Neural cell (in vitro differentiated cells): ENCODE measurements around the gene MT1M.

ENCODE experiments used
- CTCF ChIP-seq: fragments of 450-650 bp; IDR thresholded peaks from 2 replicates; pipeline ENCODE4 v1.5.1; 2014; ENCODE audit warnings: antibody characterized with exemption, mild to moderate bottlenecking, moderate library complexity; ENCODE audit not compliant: poor library complexity, severe bottlenecking
- EP300 ChIP-seq: fragments of 450-650 bp; conservative IDR thresholded peaks from 2 replicates; pipeline ENCODE4 v1.6.1; 2014; ENCODE audit warnings: antibody characterized with exemption, mild to moderate bottlenecking, moderate library complexity; ENCODE audit not compliant: poor library complexity, severe bottlenecking
- EZH2 ChIP-seq: fragments of 200-600, 300-800 bp; shearing (Covaris generic), sonication (generic); IDR thresholded peaks from 2 replicates; pipeline ENCODE4 v1.6.1; 2014; ENCODE audit warnings: antibody characterized with exemption, low read length, borderline replicate concordance, mild to moderate bottlenecking; ENCODE audit not compliant: insufficient read depth, poor library complexity, severe bottlenecking
- MXI1 ChIP-seq: fragments of 450-650 bp; conservative IDR thresholded peaks from 2 replicates; pipeline ENCODE4 v1.6.1; 2014; ENCODE audit warnings: antibody characterized with exemption, mild to moderate bottlenecking; ENCODE audit not compliant: poor library complexity, severe bottlenecking
- POLR2AphosphoS5 ChIP-seq: IDR thresholded peaks from 2 replicates; pipeline ENCODE4 v1.6.1; 2012
- RAD21 ChIP-seq: fragments of 450-650 bp; conservative IDR thresholded peaks from 2 replicates; pipeline ENCODE4 v1.6.1; 2014; ENCODE audit warnings: antibody characterized with exemption, mild to moderate bottlenecking, moderate library complexity
- SMC3 ChIP-seq: fragments of 450-650 bp; conservative IDR thresholded peaks from 2 replicates; pipeline ENCODE4 v1.6.1; 2014; ENCODE audit warnings: antibody characterized with exemption, mild to moderate bottlenecking, moderate library complexity; ENCODE audit not compliant: poor library complexity
- TAF1 ChIP-seq: IDR thresholded peaks from 2 replicates; pipeline ENCODE4 v1.6.1; 2012; ENCODE audit warnings: low read depth
- TF ChIP-seq, protein P1 (sequence below): IDR thresholded peaks from 2 replicates; pipeline ENCODE4 v1.6.1; 2012; ENCODE audit warnings: borderline replicate concordance

DNA sequence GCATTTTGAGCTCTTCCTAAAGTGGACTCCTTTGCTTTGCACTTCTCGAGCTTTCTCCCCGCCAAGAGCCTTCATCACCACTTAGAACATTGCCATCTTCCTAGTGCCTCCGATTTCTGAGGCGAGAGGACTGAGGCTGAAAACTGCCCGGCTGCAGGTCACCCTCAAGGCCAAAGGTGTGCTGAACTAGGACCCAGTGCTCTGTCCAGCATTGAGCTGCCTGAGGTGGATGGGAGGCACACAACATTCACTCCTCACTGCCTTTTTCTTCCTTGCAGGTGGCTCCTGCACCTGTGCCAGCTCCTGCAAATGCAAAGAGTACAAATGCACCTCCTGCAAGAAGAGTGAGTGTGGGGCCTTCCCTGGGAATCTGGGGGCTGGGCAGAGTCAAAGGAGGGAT, 11.4 kb downstream of the MT1M start:
- no peak for TF ChIP-seq EZH2
- TF ChIP-seq POLR2AphosphoS5 = no peak
- no peak for TF ChIP-seq CTCF
- TF ChIP-seq, protein P1, sequence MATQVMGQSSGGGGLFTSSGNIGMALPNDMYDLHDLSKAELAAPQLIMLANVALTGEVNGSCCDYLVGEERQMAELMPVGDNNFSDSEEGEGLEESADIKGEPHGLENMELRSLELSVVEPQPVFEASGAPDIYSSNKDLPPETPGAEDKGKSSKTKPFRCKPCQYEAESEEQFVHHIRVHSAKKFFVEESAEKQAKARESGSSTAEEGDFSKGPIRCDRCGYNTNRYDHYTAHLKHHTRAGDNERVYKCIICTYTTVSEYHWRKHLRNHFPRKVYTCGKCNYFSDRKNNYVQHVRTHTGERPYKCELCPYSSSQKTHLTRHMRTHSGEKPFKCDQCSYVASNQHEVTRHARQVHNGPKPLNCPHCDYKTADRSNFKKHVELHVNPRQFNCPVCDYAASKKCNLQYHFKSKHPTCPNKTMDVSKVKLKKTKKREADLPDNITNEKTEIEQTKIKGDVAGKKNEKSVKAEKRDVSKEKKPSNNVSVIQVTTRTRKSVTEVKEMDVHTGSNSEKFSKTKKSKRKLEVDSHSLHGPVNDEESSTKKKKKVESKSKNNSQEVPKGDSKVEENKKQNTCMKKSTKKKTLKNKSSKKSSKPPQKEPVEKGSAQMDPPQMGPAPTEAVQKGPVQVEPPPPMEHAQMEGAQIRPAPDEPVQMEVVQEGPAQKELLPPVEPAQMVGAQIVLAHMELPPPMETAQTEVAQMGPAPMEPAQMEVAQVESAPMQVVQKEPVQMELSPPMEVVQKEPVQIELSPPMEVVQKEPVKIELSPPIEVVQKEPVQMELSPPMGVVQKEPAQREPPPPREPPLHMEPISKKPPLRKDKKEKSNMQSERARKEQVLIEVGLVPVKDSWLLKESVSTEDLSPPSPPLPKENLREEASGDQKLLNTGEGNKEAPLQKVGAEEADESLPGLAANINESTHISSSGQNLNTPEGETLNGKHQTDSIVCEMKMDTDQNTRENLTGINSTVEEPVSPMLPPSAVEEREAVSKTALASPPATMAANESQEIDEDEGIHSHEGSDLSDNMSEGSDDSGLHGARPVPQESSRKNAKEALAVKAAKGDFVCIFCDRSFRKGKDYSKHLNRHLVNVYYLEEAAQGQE = no peak
- no peak for TF ChIP-seq TAF1
- TF ChIP-seq SMC3 = no peak
- TF ChIP-seq EP300 = no peak
- TF ChIP-seq MXI1 = no peak
- TF ChIP-seq RAD21 = no peak
